ENCODE results near the gene ARHGAP18. TPM values are rescaled to one million over a fixed set of nuclear protein-coding genes. Genes with fewer than 3 reads are reported as not detected.

ARHGAP18 gene
- 1 to 10 TPM; 2.2 to 8.0 (median 2.9) TPM for total RNA-seq
- long read RNA-seq, partial matches to known transcripts: 4 of 6 reads
- long read RNA-seq, other reads (novel, unspliced or antisense): 1 of 6 reads

- Histone ChIP-seq H3K36me3 (no peaks in the 10 kb centered on the region), H3K9me3 (no peaks in the 10 kb centered on the region), H3K27me3 (no peaks in the 10 kb centered on the region), H3K4me3 (peak within 1 kb of the TSS; percentile 51 to 66 (median 63)), H3K4me1 (peaks cover 0 to 11% (median 4%) of the 10 kb centered on the region in 4 donors), H3K27ac (peak within 1 kb of the TSS; percentile 72 to 82 (median 82))
- intact Hi-C loops (cut with DNase I): no loop called here
- peak; percentile 99 for ATAC-seq
- TF ChIP-seq POLR2A (IDR thresholded peaks at IDR 0.05) (peak; percentile 86), CTCF (IDR thresholded peaks at IDR 0.05) (no peak)
- DNase-seq: peak; percentile 94 to 95 (median 95)
- under 1% methylated on average over 15 of the region's 23 CpGs for WGBS (ENCODE audit: insufficient coverage, low coverage, low lambda C conversion rate, missing lambda C conversion rate)
Measured at GRCh38 chr6:129709769-129710449, at the start of gene ARHGAP18. ARHGAP18 (minus strand) TSS chr6:129710177; CDS start chr6:129710136, 41 bp downstream.

- intact Hi-C loops (cut with DNase I): no loop called here
- no peak for TF ChIP-seq POLR2A (IDR thresholded peaks at IDR 0.05)
- TF ChIP-seq CTCF (IDR thresholded peaks at IDR 0.05): no peak
- Histone ChIP-seq H3K27me3 (no peaks in the 10 kb centered on the region), H3K4me3 (no peak overlapping the region), H3K9me3 (no peaks in the 10 kb centered on the region), H3K27ac (no peak overlapping the region), H3K36me3 (no peaks in the 10 kb centered on the region), H3K4me1 (no peaks in the 10 kb centered on the region)
- no peak for ATAC-seq
- no peak for DNase-seq
- WGBS (ENCODE audit: insufficient coverage, low coverage, low lambda C conversion rate, missing lambda C conversion rate): 76% methylated on average over 1 of the region's 1 CpG
Measured at GRCh38 chr6:129755787-129756186, 45.8 kb upstream of the ARHGAP18 start.

- WGBS (ENCODE audit: insufficient coverage, low coverage, low lambda C conversion rate, missing lambda C conversion rate): 80% methylated on average over 2 of the region's 2 CpGs
- ATAC-seq (no peak), DNase-seq (no peak)
- H3K4me1 ChIP-seq: no peaks in the 10 kb centered on the region
- H3K9me3 ChIP-seq: no peaks in the 10 kb centered on the region
- intact Hi-C loops (cut with DNase I): no loop called here
- H3K4me3 ChIP-seq: no peak overlapping the region
- no peak overlapping the region for H3K27ac ChIP-seq
- no peaks in the 10 kb centered on the region for H3K36me3 ChIP-seq
- no peaks in the 10 kb centered on the region for H3K27me3 ChIP-seq
- no peak for TF ChIP-seq CTCF (IDR thresholded peaks at IDR 0.05)
- no peak for TF ChIP-seq POLR2A (IDR thresholded peaks at IDR 0.05)
Measured at GRCh38 chr6:129754750-129755149, 44.8 kb upstream of the ARHGAP18 start.

- intact Hi-C loops (cut with DNase I): no loop called here
- no peak for TF ChIP-seq CTCF (IDR thresholded peaks at IDR 0.05)
- no peak for TF ChIP-seq POLR2A (IDR thresholded peaks at IDR 0.05)
- WGBS (ENCODE audit: insufficient coverage, low coverage, low lambda C conversion rate, missing lambda C conversion rate): 89% methylated on average over 2 of the region's 2 CpGs
- peak in 3 of 4 donors; percentile 26 to 41 (median 34) for ATAC-seq
- DNase-seq: no peak
- Histone ChIP-seq H3K9me3 (no peaks in the 10 kb centered on the region), H3K36me3 (no peaks in the 10 kb centered on the region), H3K27ac (no peak overlapping the region), H3K27me3 (no peaks in the 10 kb centered on the region), H3K4me3 (no peak overlapping the region), H3K4me1 (peaks cover 0 to 6% (median 2%) of the 10 kb centered on the region in 4 donors)
Measured at GRCh38 chr6:129753422-129753821, 43.4 kb upstream of the ARHGAP18 start.
